NCI-H2196 treated with DMSO at 0.1 percent for 48 hours (cell line): Measurements from ENCODE around the gene DAPK1.
"Not testable (repeated sequence)": the region's sequence is repeated elsewhere in the genome, so short reads cannot be mapped to it uniquely, and the experiment has no call there.

ENCODE experiments used
- DNase-seq: peaks from one replicate; lab custom pipeline; 2025; ENCODE audit not compliant: unreplicated experiment; lab: John Stamatoyannopoulos, UW

The DAPK1 gene

GRCh38 chr9:87540444-87541105 is 42.9 kb downstream of the DAPK1 start:
- no peak for DNase-seq

DNA sequence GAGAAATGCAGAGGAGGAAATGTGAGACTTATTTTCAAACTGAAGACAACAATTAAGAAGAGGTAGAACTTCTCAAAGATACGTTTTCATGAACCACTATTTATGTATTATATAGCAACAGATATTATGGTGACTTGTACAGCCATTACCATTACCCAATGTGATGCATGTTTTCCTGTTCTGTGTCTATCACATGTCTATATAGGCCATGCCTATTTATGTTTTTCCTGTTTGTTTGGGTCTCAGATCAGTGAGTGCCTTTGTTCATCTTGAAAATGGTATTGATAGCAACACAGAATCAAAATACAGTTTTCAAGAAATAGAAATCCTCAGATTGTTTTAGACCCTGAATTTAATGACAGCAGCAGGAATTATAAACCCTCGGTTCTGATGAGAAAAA is 44.0 kb downstream of the DAPK1 start:
- DNase-seq = no peak

- no peak for DNase-seq
Observed at GRCh38 chr9:87542141-87542540, 44.5 kb downstream of the DAPK1 start.

GRCh38 chr9:87543251-87543650 is 45.6 kb downstream of the DAPK1 start:
- DNase-seq = no peak

GRCh38 chr9:87545858-87546257 is 48.2 kb downstream of the DAPK1 start:
- no peak for DNase-seq

DNA sequence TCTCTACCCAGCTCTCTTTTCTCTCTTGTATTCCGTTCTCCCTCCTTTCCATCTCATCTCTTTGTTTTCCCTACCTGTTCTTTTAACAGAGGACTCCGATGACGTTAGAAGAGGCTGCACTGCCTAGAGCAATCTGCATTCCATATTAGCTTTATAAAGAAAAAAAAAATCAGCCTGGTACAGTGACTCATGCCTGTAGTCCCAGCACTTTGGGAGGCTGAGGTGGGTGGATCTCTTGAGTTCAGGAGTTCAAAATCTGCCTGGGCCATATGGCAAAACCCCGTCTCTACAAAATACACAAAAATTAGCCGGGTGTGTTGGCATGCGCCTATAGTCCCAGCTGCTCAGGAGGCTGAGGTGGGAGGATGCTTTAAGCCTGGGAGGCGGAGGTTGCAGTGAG is 49.0 kb downstream of the DAPK1 start:
- DNase-seq = no peak

- DNase-seq = no peak
Observed at GRCh38 chr9:87547671-87548081, 50.0 kb downstream of the DAPK1 start.

GRCh38 chr9:87548159-87548558 is 50.5 kb downstream of the DAPK1 start:
- DNase-seq = no peak

DNA sequence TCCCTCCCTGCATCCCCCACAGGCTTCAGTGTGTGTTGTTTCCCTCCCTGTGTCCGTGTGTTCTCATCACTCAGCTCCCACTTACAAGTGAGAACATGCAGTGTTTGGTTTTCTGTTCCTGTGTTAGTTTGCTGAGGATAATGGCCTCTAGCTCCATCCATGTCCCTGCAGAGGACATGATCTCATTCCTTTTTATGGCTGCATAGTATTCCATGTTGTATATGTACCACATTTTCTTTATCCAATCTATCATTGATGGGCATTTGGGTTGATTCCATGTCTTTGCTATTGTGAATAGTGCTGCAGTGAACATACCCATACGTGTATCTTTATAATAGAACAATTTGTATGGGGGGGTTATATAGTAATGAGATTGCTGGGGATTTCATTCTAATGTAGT is 51.4 kb downstream of the DAPK1 start:
- DNase-seq = not testable (repeated sequence)

- no peak for DNase-seq
Observed at GRCh38 chr9:87549791-87550190, 52.1 kb downstream of the DAPK1 start.

DNA sequence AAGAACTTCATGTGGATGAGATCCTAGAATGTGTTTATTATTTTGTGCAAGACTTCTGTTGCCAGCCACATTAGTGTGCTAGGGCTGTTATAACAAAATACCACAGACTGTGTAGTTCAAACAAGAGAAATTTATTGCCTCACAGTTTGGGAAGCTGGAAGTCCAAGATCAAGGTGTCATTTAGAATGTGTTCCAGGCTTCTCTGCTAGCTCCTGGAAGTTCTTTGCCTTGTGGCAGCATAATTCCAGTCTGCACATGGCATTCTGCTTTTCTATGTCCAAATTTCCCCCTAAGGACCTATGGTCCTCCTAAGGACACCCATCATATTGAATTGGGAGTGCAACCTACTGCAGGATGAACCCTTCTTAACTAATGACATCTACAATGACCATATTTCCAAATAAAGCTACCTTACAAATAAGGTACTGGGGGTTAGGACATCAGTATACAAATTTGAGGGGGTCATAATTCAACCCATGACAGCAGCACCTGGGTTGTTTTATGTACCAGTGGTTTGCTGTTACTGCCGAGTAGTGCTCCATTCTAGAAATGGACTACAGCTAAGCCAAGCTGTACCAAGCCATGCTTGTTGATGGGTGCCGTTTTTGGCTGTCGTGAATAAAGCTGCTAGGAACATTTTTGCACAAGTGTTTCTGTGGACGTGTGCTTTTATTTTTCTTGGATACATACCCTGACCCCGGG is 52.7 kb downstream of the DAPK1 start:
- no peak for DNase-seq

DNA sequence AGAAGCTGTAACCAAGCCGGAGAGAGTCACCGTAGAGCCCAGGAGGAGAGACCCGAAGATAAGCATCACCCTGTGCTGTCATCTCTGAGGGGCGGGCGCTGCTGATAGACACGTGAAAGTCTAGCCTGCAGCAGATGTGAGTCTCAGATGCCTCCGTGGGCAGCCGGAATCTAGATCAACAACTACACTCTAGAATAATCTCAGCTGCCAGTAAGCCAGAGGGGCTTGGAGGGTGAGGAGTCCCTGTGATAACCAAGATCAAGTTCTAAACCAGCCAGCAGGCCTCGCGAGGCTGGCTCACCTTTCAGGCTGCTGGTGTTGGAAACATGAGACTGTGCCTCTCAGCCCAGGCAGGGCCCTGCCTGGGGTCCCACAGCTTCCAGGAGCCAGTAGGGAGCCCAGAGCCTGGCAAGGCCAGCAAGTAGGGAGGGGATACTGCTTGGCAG is 54.1 kb downstream of the DAPK1 start:
- no peak for DNase-seq

DNA sequence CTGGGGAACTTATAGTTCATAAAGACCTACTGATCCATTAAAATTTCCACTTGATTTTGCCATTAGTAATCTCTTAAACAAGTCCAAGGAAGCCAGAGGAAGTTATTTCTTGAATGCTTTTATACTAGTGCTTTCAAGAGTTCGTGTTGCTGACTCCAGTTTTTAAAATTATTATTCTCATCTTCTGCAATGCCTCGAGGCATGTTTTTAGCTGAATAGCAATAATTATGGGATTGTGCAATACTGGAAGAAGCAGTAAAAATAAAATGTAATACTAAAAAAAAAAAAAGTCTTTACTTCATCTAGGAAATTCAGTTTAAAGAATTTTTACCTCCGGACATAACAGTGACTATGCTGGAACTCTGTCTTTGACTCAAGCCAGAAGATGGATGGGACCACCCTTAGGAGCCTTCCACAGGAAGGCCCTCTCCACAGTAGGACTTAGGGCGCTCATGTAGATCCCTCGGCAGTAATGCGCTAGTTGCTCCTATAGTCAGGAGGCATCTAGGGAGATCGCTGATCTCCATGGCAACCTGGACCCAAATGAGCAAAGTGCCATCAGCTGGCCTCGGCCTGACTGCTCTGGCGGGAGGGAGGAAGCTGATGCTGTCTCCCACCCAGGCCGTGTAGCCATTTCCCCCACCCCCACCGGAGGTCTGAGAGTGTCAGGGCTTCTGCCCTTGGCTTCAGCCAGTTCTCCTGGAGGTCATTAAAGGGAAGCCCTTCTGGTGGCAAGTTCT is 56.7 kb downstream of the DAPK1 start:
- no peak for DNase-seq

DNA sequence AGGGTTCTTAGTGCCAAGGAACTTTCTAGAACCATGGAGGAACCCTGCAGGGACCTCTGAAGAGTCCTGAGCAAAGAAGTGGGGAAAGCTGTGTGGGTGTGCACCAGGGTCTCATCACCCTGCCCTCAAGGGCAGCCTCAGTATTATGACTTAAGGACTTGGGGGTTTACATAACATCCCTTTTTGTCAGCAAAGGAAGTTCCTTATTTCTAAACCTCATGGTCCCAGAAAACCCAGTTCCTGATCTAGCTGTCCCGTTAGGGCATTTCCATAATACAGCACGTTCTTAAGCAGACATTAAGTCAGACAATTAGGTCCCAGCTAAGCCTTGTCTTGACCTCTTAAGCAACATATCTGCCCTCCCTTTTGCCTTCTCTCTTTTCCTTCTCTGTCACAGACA is 57.3 kb downstream of the DAPK1 start:
- DNase-seq = no peak

GRCh38 chr9:87556039-87556438 is 58.4 kb downstream of the DAPK1 start:
- DNase-seq = peak; percentile 15

- no peak for DNase-seq
Observed at GRCh38 chr9:87556821-87557220, 59.2 kb downstream of the DAPK1 start.

DNA sequence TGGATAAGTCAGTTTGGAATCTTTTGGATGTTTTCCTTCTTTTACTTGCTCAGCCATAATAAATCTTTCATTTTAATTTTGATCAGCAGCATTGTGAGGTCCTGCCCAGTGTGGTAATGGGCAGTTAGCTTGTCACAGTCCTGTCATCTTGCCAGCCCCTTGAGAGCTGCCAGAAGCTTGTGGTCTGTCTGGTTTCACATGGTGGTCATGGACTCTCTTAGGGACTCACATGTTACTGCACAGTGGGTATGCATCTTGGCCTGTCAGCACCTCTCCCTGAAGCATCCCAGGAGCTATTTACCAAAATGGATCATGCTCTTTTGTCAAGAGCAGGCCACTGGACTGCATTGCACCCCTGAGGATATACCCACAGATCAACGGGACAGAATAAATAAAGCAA is 60.3 kb downstream of the DAPK1 start:
- no peak for DNase-seq

DNA sequence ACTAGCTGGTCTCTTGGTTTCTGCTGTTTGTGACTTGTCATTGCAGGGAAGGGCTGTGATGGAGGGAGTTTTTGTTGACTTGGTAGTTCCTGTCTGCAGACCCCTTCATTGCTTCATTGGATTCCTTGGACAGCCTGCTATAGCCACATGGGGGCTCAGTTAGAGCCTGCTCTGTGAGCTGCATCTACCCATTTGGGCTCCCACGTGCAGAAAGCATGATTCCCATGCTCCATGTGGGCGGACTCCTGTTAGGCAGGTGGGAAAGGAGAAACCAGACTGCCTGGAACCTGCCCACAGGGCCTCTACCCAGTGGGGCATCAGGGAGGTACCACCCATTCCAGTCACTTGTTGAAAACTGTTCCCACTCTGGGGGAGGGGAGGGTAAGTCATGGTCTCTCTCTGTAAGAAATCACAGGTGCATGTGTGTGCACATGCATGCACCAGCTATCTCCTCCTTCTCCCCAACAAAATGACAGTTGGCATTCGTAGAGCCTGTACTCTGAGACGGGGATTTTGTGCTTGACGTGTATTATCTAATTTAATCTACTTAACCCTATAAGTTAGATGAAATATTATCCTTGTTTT is 61.0 kb downstream of the DAPK1 start:
- no peak for DNase-seq

DNA sequence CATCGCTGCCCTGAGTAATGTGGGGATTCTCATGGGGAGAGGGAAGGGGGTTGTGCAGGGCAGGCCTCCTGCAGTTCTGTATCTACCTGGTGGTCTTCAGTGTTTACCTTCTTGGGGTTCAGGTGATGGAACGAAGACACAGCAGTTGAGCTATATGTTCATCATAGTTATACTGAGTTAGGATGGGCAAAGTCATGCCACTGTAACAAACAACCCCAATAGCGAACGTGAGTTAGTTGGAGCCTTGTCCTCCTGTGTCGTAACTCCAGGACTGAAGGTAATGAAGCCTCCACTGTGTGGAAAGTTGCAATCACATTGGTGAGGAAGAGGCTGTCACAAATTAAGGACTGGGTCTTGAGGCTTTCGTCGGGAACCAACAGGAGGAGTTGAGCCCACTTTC is 64.4 kb downstream of the DAPK1 start:
- no peak for DNase-seq

DNA sequence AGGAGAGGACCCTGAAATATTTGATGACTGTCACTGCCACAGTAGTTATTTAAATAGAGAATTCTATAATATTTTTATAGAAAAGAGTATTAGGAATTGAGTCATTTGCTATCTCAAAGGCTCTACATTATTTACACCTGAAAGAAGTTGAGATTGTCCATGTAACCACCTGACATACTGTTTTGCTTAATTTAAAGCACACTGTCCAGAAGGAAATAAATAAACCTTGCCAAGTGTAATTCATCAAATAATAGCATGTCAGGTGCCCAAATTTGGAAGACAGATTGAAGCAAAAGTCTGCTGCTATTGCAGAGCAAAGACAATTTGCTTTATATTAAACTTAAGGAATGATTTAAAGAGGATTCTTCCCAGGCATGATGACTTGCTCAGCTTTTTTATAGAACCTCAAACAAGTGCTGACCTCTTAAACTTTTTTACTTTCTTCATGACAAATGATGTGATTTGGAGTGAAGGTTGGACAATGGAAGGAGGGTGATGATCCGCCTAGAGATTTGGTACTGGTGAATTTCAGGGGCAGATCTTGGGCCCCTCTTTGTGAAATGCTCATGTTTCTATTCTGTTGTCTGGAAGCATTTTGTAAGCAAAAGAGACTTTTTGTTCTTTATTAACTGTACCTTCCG is 65.0 kb downstream of the DAPK1 start:
- no peak for DNase-seq

DNA sequence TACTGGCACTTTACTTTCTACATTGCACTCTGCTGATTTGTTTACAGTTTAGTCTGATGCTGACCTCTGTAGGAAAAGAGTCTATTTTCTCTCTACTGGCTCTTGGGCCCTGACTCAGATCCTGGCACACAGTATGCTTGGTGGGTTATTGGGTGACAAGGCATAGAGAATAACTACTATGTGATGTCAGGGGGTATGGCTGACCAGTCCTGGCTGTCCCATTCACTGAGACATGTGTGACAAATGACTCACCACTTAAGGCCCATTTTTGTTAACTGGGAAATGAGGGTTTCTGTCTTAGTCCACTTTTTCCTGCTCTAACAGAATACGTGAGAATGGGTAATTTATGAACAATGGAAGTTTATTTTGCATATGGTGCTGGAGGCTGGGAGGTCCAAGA is 66.4 kb downstream of the DAPK1 start:
- DNase-seq = no peak
